Epidermal melanocyte (primary cell): Measurements from ENCODE around the gene CEBPA.
A peak's percentile ranks its signal among the peaks of the same experiment; 100 is the strongest.

Source experiments
- DNase-seq: peaks from one replicate; pipeline ENCODE4 v3.0.0; 2011; ENCODE audit warnings: low spot score; ENCODE audit not compliant: insufficient read length

CEBPA gene

DNA sequence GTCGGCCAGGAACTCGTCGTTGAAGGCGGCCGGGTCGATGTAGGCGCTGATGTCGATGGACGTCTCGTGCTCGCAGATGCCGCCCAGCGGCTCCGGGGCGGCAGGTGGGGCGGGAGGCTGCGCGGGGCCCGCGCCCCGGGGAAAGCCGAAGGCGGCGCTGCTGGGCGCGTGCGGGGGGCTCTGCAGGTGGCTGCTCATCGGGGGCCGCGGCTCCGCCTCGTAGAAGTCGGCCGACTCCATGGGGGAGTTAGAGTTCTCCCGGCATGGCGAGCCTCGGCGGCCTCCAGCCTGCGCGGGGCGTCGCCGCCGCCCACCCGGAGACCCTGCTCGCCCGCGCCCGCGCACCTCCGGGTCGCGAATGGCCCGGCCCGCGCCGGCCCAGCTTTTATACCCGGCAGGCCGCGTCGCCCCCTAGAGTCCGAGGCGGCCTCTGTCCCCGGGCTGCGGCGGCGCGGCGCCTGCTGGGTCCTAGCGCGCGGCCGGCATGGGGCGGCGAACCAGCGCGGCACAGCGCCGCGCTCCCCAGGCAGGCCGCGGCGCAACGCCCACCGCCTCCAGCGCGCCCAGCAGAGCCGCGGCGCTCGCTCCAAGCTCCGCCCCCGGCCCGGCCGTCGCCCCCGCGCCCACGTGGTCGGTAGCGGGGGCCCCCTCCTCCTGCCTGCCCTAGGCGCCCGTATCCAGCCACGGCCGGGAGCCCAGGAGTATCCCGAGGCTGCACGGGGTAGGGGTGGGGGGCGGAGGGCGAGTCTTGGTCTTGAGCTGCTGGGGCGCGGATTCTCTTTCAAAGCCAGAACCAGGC is at the start of gene CEBPA:
CEBPA (minus strand) TSS at position 360 of the 799 bp plus-strand sequence; CDS start at position 240, 120 bp downstream.
- DNase-seq: peak; percentile 78

- no peak for DNase-seq
Observed at GRCh38 chr19:33350538-33351309, 48.4 kb upstream of the CEBPA start.

DNA sequence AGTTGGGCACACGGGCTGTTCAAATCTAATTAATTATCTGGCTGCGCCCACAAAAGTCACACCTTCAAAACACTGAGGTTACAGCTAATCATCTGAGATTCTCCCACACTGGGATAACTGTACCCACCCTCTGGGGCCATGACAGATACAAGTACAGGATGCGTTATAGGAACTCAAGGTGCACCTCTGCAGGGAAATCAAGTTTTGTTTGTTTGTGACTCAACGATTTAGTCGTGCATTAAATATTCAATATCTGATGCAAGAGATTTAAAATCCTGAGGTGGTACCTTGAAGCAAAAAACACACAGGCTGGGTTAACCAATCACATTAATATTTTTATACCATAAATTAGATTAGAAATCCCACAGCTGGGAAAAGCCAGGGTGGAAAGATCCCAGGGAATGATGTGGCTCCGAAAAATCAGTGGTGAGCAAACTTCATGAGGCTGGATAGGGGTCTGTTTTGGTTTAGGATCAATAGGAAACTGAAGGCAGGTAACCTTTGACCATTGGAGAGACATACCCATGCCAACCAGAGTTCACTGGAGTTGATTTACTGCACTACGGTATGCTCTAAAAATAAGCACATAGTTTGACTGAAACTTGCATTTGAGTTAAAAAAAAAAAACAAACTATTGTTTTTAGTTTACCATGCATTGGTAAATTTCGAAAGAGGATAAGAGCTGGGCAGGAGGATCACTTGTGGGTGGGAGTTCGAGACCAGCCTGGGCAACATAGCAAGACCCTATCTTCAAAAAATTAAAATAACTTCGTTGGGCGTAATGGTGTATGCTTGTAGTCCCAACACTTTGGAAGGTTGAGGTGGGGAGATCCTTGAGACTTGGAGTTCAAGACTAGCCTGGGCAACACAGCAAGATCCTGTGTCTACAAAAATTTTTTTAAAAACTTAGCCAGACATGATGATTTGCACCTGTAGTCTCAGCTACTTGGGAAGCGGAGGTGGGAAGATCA is 47.3 kb upstream of the CEBPA start:
- no peak for DNase-seq

GRCh38 chr19:33348301-33349010 is 46.1 kb upstream of the CEBPA start:
- DNase-seq: no peak

DNA sequence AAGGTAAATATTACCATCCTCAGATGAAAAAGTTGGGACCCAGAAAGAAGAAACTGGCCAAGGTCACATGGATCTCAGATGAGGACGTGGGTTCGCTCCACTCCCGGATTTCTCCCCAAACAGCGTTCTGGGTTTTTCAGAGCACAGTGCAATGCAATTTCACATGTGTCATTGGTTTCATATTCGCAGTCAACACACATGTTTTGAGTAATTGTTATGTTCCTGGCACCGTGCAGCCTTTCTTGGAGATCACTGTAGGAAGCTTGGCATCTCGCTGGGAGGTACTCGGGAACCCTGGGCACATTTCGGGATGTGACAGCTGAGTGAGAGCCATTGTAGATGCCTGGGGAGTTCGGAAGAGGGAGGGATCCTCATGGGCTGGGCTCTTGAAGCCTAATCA is 45.0 kb upstream of the CEBPA start:
- DNase-seq: no peak

GRCh38 chr19:33346665-33347064 is 44.3 kb upstream of the CEBPA start:
- DNase-seq: no peak

- no peak for DNase-seq
Observed at GRCh38 chr19:33345163-33345562, 42.8 kb upstream of the CEBPA start.

DNA sequence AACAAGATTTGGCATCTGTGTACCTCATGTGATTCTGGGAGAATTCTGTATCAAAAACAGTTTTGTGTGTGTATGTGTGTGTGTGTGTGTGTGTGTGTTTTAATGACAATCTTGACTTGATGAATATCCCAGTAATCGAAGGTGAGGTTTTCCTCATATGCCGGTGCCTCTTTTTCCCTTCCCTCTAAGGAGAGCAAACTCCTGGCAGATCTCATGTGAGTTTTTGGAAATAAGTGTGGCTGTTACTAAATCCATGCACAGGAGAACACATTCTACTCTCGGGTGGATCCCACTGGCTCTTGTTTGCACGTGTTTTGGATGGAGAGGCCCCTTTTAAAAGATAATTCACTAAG is 42.2 kb upstream of the CEBPA start:
- DNase-seq: no peak

- no peak for DNase-seq
Observed at GRCh38 chr19:33343859-33344572, 41.7 kb upstream of the CEBPA start.

- DNase-seq: no peak
Observed at GRCh38 chr19:33343301-33343700, 41.0 kb upstream of the CEBPA start.

DNA sequence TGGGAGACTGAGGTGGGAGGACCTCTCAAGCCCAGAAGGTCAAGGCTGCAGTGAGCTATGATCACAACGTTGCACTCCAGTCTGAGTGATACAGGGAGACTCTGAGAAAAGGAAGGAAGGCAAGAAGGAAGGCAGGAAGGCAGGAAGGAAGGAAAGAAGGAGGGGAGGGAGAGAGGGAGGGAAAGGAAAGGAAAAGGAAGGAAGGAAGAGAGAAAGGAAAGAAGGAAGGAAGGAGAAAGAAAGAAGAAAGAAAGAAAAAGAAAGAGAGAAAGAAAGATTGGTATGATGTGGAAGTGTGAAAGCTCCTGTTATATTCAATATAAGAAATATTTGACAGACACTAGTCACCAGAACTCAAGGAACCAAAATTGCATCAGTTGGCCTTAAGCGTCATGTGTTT is 38.7 kb upstream of the CEBPA start:
- no peak for DNase-seq

DNA sequence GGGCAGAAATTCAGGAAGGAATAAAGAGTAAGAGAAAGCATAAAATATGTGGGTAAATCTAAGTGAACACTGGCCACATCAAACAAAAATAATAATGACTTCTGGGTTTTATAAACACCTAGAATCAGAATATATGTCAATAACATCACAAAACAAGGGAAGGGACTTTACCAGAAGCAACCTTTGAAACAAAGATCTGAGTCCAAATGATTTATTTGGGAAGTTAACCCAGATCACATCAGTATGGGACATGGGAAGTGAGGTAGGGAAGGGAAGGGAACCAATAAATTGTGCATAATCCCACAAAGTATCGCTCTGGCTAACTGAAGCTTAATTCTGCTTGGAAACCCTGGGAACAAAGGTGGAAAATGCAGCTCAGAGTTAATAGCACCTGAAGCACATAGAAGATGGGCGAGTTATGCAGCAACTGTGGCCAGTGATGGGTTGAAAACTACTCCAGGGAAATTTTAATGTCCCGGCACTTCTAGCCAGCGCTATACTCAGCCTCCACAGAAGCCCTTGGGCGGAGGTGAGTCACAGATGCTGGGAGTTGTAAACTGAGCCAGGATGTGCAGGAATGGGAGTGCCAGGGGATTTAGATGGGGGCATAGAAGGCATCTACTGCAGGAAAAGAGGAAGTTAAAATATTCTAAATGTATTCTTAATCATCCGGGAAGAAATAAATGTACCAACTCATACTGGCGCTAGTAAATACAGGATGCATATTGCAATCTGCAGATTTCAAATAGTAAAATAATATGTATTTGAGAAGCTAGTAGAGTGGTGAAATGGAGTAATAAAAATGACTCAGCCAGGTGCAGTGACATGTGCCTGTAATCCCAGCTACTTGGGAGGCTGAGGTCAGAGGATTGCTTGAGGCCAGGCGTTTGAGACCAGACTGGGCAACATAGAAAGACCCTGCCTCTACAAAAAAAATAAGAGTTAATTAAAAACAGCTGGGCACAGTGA is 37.0 kb upstream of the CEBPA start:
- no peak for DNase-seq

DNA sequence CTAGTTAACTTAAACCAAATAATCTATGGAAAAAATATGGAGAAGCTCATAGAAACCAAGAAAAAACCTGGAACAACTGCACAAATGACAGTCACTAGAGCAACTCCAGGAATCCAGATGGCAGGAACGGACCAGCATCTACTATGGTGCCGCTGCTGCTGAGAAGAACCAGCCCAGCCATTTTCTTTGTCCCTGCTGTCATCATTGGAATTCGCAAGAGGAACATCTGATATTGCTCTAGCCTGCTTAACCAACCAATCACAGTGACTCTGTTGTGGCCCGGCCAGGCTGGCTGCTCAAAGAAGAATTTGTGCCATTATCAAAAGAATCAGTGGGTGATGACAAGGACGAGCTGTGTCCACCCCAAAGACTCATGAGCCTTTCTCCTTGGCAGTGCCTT is 33.1 kb upstream of the CEBPA start:
- DNase-seq: no peak

GRCh38 chr19:33334271-33334670 is 31.9 kb upstream of the CEBPA start:
- DNase-seq: no peak

- no peak for DNase-seq
Observed at GRCh38 chr19:33333642-33334041, 31.3 kb upstream of the CEBPA start.

- no peak for DNase-seq
Observed at GRCh38 chr19:33333151-33333550, 30.8 kb upstream of the CEBPA start.

GRCh38 chr19:33332248-33332647 is 29.9 kb upstream of the CEBPA start:
- DNase-seq: no peak

DNA sequence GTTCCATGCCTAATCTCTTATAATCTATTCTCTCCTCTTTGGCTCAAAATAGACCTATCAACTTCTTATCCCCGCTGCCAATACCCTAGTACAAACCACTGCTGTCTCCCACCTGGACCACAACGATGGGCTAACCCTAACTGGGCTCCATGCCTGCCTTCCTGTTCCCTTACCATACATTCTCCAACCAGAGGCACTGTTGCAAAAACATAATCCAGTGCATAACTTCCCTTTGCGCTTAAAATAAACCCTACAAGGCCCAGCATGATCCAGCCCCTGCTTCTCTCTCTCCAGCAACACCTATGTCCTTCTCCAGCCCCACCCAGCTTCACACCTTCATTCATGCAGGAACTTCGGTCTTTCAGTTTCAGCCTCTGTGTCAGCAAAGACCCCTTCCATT is 27.4 kb upstream of the CEBPA start:
- no peak for DNase-seq

DNA sequence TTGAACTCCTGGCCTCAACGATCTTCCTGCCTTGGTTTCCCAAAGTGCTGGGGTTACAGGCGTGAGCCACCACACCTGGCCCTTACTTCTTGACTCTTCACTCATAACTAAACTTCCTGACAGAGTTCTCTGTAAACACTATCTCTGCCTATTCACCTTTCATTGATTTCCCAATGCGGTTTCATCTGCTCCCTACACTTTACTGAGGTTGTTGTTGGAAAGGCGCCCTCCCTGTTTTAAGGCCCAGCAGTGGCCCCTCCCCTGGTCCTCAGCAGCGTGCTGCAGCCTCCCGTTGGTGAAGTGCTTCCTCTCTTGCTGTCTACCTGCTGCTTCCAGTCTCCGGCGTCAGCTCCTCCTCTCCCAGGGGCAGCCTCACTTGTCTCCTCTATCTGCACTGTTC is 26.7 kb upstream of the CEBPA start:
- no peak for DNase-seq
